ENCODE results near the gene FAM171A1.

The FAM171A1 gene

GRCh38 chr10:15293862-15294842 is 76.9 kb downstream of the FAM171A1 start:
- Histone ChIP-seq H3K9me3 (replicated peaks in 1 of 2; ENCODE audit: control insufficient read depth in 2 of 2, insufficient read depth in 1 of 2, low read depth in 1 of 2, low read length in 2 of 2) (no peaks in the 10 kb centered on the region), H4K91ac (ENCODE audit: low read depth, low read length, poor library complexity) (no peak overlapping the region), H3K27me3 (ENCODE audit: control insufficient read depth in 3 of 3, insufficient read depth in 3 of 3, low read depth in 1 of 3, low read length in 3 of 3) (no peaks in the 10 kb centered on the region), H2AK5ac (ENCODE audit: low read depth, low read length) (no peak overlapping the region), H3K9ac (ENCODE audit: low read depth, low read length, poor library complexity) (no peak overlapping the region), H2BK120ac (ENCODE audit: low read depth, low read length) (no peak overlapping the region), H3K23ac (ENCODE audit: low read depth, low read length, poor library complexity) (no peak overlapping the region), H3K4me1 (ENCODE audit: control insufficient read depth in 2 of 2, insufficient read depth in 1 of 2, low read depth in 1 of 2, low read length in 2 of 2) (peaks cover 6% of the 10 kb centered on the region in 2 donors), H3K27ac (replicated peaks; ENCODE audit: low read length) (no peak overlapping the region), H3K4me3 (ENCODE audit: low read length in 2 of 2) (no peak overlapping the region), H2BK15ac (ENCODE audit: low read length) (no peak overlapping the region), H2BK5ac (ENCODE audit: low read length) (no peak overlapping the region), H3K4me2 (ENCODE audit: insufficient read depth, low read length, poor library complexity, severe bottlenecking) (no peak overlapping the region), H2BK12ac (ENCODE audit: low read length) (no peak overlapping the region), H2AFZ (ENCODE audit: low read length) (no peak overlapping the region), H3K36me3 (replicated peaks in 1 of 2; ENCODE audit: control insufficient read depth in 2 of 2, insufficient read depth in 2 of 2, low read length in 2 of 2) (no peaks in the 10 kb centered on the region), H3K18ac (ENCODE audit: low read length) (no peak overlapping the region), H3K79me1 (ENCODE audit: low read depth, low read length) (no peaks in the 10 kb centered on the region), H3K14ac (ENCODE audit: low read length) (no peak overlapping the region), H4K8ac (ENCODE audit: low read depth, low read length) (no peak overlapping the region), H3K4ac (ENCODE audit: low read length) (no peak overlapping the region)
- DNase-seq (ENCODE audit: low spot score): no peak
- WGBS, 2 donors (ENCODE audit: extremely low coverage in 2 of 2, insufficient read length in 2 of 2, insufficient replicate concordance in 1 of 2): no CpG with 5 or more reads among the region's 13 CpGs

GRCh38 chr10:15290671-15291070 is 80.4 kb downstream of the FAM171A1 start:
- Histone ChIP-seq H2BK5ac (ENCODE audit: low read length) (no peak overlapping the region), H3K36me3 (replicated peaks in 1 of 2; ENCODE audit: control insufficient read depth in 2 of 2, insufficient read depth in 2 of 2, low read length in 2 of 2) (no peaks in the 10 kb centered on the region), H3K23ac (ENCODE audit: low read depth, low read length, poor library complexity) (no peak overlapping the region), H4K91ac (ENCODE audit: low read depth, low read length, poor library complexity) (no peak overlapping the region), H3K9ac (ENCODE audit: low read depth, low read length, poor library complexity) (no peak overlapping the region), H2AFZ (ENCODE audit: low read length) (no peak overlapping the region), H3K4me1 (ENCODE audit: control insufficient read depth in 2 of 2, insufficient read depth in 1 of 2, low read depth in 1 of 2, low read length in 2 of 2) (peaks cover 4 to 6% of the 10 kb centered on the region in 2 donors), H2BK12ac (ENCODE audit: low read length) (no peak overlapping the region), H3K4ac (ENCODE audit: low read length) (no peak overlapping the region), H4K8ac (ENCODE audit: low read depth, low read length) (no peak overlapping the region), H2BK15ac (ENCODE audit: low read length) (no peak overlapping the region), H3K18ac (ENCODE audit: low read length) (no peak overlapping the region), H3K4me3 (ENCODE audit: low read length in 2 of 2) (no peak overlapping the region), H3K27me3 (ENCODE audit: control insufficient read depth in 3 of 3, insufficient read depth in 3 of 3, low read depth in 1 of 3, low read length in 3 of 3) (no peaks in the 10 kb centered on the region), H2BK120ac (ENCODE audit: low read depth, low read length) (no peak overlapping the region), H3K4me2 (ENCODE audit: insufficient read depth, low read length, poor library complexity, severe bottlenecking) (no peak overlapping the region), H3K9me3 (replicated peaks in 1 of 2; ENCODE audit: control insufficient read depth in 2 of 2, insufficient read depth in 1 of 2, low read depth in 1 of 2, low read length in 2 of 2) (no peaks in the 10 kb centered on the region), H2AK5ac (ENCODE audit: low read depth, low read length) (no peak overlapping the region), H3K14ac (ENCODE audit: low read length) (no peak overlapping the region), H3K27ac (replicated peaks; ENCODE audit: low read length) (no peak overlapping the region), H3K79me1 (ENCODE audit: low read depth, low read length) (no peaks in the 10 kb centered on the region)
- WGBS, 2 donors (ENCODE audit: extremely low coverage in 2 of 2, insufficient read length in 2 of 2, insufficient replicate concordance in 1 of 2): no CpG with 5 or more reads among the region's 7 CpGs
- DNase-seq (ENCODE audit: low spot score): no peak

- Histone ChIP-seq H3K9ac (ENCODE audit: low read depth, low read length, poor library complexity) (no peak overlapping the region), H3K4me3 (ENCODE audit: low read length in 2 of 2) (no peak overlapping the region), H3K4ac (ENCODE audit: low read length) (no peak overlapping the region), H3K9me3 (replicated peaks in 1 of 2; ENCODE audit: control insufficient read depth in 2 of 2, insufficient read depth in 1 of 2, low read depth in 1 of 2, low read length in 2 of 2) (no peaks in the 10 kb centered on the region), H3K4me2 (ENCODE audit: insufficient read depth, low read length, poor library complexity, severe bottlenecking) (no peak overlapping the region), H3K14ac (ENCODE audit: low read length) (no peak overlapping the region), H2BK15ac (ENCODE audit: low read length) (no peak overlapping the region), H2BK120ac (ENCODE audit: low read depth, low read length) (no peak overlapping the region), H2BK12ac (ENCODE audit: low read length) (no peak overlapping the region), H3K18ac (ENCODE audit: low read length) (no peak overlapping the region), H2AK5ac (ENCODE audit: low read depth, low read length) (no peak overlapping the region), H3K36me3 (replicated peaks in 1 of 2; ENCODE audit: control insufficient read depth in 2 of 2, insufficient read depth in 2 of 2, low read length in 2 of 2) (no peaks in the 10 kb centered on the region), H4K91ac (ENCODE audit: low read depth, low read length, poor library complexity) (no peak overlapping the region), H2BK5ac (ENCODE audit: low read length) (no peak overlapping the region), H2AFZ (ENCODE audit: low read length) (no peak overlapping the region), H3K23ac (ENCODE audit: low read depth, low read length, poor library complexity) (no peak overlapping the region), H3K27ac (replicated peaks; ENCODE audit: low read length) (no peak overlapping the region), H3K27me3 (ENCODE audit: control insufficient read depth in 3 of 3, insufficient read depth in 3 of 3, low read depth in 1 of 3, low read length in 3 of 3) (no peaks in the 10 kb centered on the region), H3K4me1 (ENCODE audit: control insufficient read depth in 2 of 2, insufficient read depth in 1 of 2, low read depth in 1 of 2, low read length in 2 of 2) (peaks cover 0 to 6% of the 10 kb centered on the region in 2 donors), H3K79me1 (ENCODE audit: low read depth, low read length) (no peaks in the 10 kb centered on the region), H4K8ac (ENCODE audit: low read depth, low read length) (no peak overlapping the region)
- DNase-seq (ENCODE audit: low spot score): no peak
- WGBS, 2 donors (ENCODE audit: extremely low coverage in 2 of 2, insufficient read length in 2 of 2, insufficient replicate concordance in 1 of 2): no CpG with 5 or more reads among the region's 4 CpGs
Observed at GRCh38 chr10:15290150-15290549, 80.9 kb downstream of the FAM171A1 start.

GRCh38 chr10:15280974-15281373 is 90.1 kb downstream of the FAM171A1 start:
- no peaks in the 10 kb centered on the region for H3K4me1 ChIP-seq (ENCODE audit: control insufficient read depth in 2 of 2, insufficient read depth in 1 of 2, low read depth in 1 of 2, low read length in 2 of 2)
- no peak overlapping the region for H3K18ac ChIP-seq (ENCODE audit: low read length)
- H2BK120ac ChIP-seq (ENCODE audit: low read depth, low read length): no peak overlapping the region
- no peak overlapping the region for H2BK15ac ChIP-seq (ENCODE audit: low read length)
- H3K23ac ChIP-seq (ENCODE audit: low read depth, low read length, poor library complexity): no peak overlapping the region
- H3K36me3 ChIP-seq (replicated peaks in 1 of 2; ENCODE audit: control insufficient read depth in 2 of 2, insufficient read depth in 2 of 2, low read length in 2 of 2): peaks cover 3 to 69% of the 10 kb centered on the region in 2 donors
- no CpG with 5 or more reads among the region's 4 CpGs for WGBS, 2 donors (ENCODE audit: extremely low coverage in 2 of 2, insufficient read length in 2 of 2, insufficient replicate concordance in 1 of 2)
- no peak overlapping the region for H3K27ac ChIP-seq (replicated peaks; ENCODE audit: low read length)
- no peak overlapping the region for H3K9ac ChIP-seq (ENCODE audit: low read depth, low read length, poor library complexity)
- no peak overlapping the region for H4K8ac ChIP-seq (ENCODE audit: low read depth, low read length)
- H4K91ac ChIP-seq (ENCODE audit: low read depth, low read length, poor library complexity): no peak overlapping the region
- H3K4me3 ChIP-seq (ENCODE audit: low read length in 2 of 2): no peak overlapping the region
- no peak overlapping the region for H3K4ac ChIP-seq (ENCODE audit: low read length)
- H3K14ac ChIP-seq (ENCODE audit: low read length): no peak overlapping the region
- H2BK5ac ChIP-seq (ENCODE audit: low read length): no peak overlapping the region
- H2BK12ac ChIP-seq (ENCODE audit: low read length): no peak overlapping the region
- H2AK5ac ChIP-seq (ENCODE audit: low read depth, low read length): no peak overlapping the region
- no peak overlapping the region for H3K4me2 ChIP-seq (ENCODE audit: insufficient read depth, low read length, poor library complexity, severe bottlenecking)
- H3K9me3 ChIP-seq (replicated peaks in 1 of 2; ENCODE audit: control insufficient read depth in 2 of 2, insufficient read depth in 1 of 2, low read depth in 1 of 2, low read length in 2 of 2): peaks cover 2 to 7% of the 10 kb centered on the region in 2 donors
- no peak for DNase-seq (ENCODE audit: low spot score)
- peaks cover 2% of the 10 kb centered on the region for H3K79me1 ChIP-seq (ENCODE audit: low read depth, low read length)
- H2AFZ ChIP-seq (ENCODE audit: low read length): no peak overlapping the region
- H3K27me3 ChIP-seq (ENCODE audit: control insufficient read depth in 3 of 3, insufficient read depth in 3 of 3, low read depth in 1 of 3, low read length in 3 of 3): no peaks in the 10 kb centered on the region

All from neuronal stem cell (in vitro differentiated cells).